Measurements from ENCODE around the gene KCNQ2.

KCNQ2 gene

GRCh38 chr20:63448031-63448430, 24.4 kb downstream of the KCNQ2 start:
- H3K9me3 ChIP-seq: no peaks in the 10 kb centered on the region
- DNase-seq: no peak
- no peaks in the 10 kb centered on the region for H3K36me3 ChIP-seq
- no peak for TF ChIP-seq CTCF (IDR thresholded peaks at IDR 0.05)
- peaks cover 0 to 85% of the 10 kb centered on the region in 2 donors for H3K27me3 ChIP-seq
- no peak overlapping the region for H3K4me3 ChIP-seq
- no peak overlapping the region for H3K27ac ChIP-seq
- intact Hi-C loops (cut with DNase I; ENCODE audit: low total_unique reads): no loop called here
- H3K4me1 ChIP-seq: peaks cover 0 to under 1% (median 0%) of the 10 kb centered on the region in 4 donors

- no peak for TF ChIP-seq CTCF (IDR thresholded peaks at IDR 0.05)
- no peak overlapping the region for H3K4me3 ChIP-seq
- intact Hi-C loops (cut with DNase I; ENCODE audit: low total_unique reads): no loop called here
- no peak overlapping the region for H3K27ac ChIP-seq
- no peak for DNase-seq
- H3K36me3 ChIP-seq: no peaks in the 10 kb centered on the region
- peaks cover 0 to 78% of the 10 kb centered on the region in 2 donors for H3K27me3 ChIP-seq
- no peaks in the 10 kb centered on the region for H3K4me1 ChIP-seq
- H3K9me3 ChIP-seq: no peaks in the 10 kb centered on the region
Observed at GRCh38 chr20:63447320-63447719, 25.1 kb downstream of the KCNQ2 start.

- TF ChIP-seq CTCF (IDR thresholded peaks at IDR 0.05): no peak
- Histone ChIP-seq H3K4me3 (no peak overlapping the region), H3K36me3 (no peaks in the 10 kb centered on the region), H3K9me3 (no peaks in the 10 kb centered on the region), H3K27me3 (peaks cover 0 to 77% of the 10 kb centered on the region in 2 donors), H3K4me1 (no peaks in the 10 kb centered on the region), H3K27ac (no peak overlapping the region)
- intact Hi-C loops (cut with DNase I; ENCODE audit: low total_unique reads): no loop called here
- no peak for DNase-seq
Observed at GRCh38 chr20:63446216-63447024, 26.0 kb downstream of the KCNQ2 start.

- no peaks in the 10 kb centered on the region for H3K4me1 ChIP-seq
- H3K36me3 ChIP-seq: no peaks in the 10 kb centered on the region
- intact Hi-C loops (cut with DNase I; ENCODE audit: low total_unique reads): no loop called here
- peaks cover 0 to 79% of the 10 kb centered on the region in 2 donors for H3K27me3 ChIP-seq
- no peak for DNase-seq
- no peak for TF ChIP-seq CTCF (IDR thresholded peaks at IDR 0.05)
- H3K4me3 ChIP-seq: no peak overlapping the region
- no peak overlapping the region for H3K27ac ChIP-seq
- H3K9me3 ChIP-seq: no peaks in the 10 kb centered on the region
Observed at GRCh38 chr20:63445075-63445734, 27.2 kb downstream of the KCNQ2 start.

- Histone ChIP-seq H3K9me3 (no peaks in the 10 kb centered on the region), H3K27me3 (peaks cover 0 to 79% of the 10 kb centered on the region in 2 donors), H3K36me3 (no peaks in the 10 kb centered on the region), H3K27ac (no peak overlapping the region), H3K4me1 (no peaks in the 10 kb centered on the region), H3K4me3 (no peak overlapping the region)
- DNase-seq: no peak
- no peak for TF ChIP-seq CTCF (IDR thresholded peaks at IDR 0.05)
- intact Hi-C loops (cut with DNase I; ENCODE audit: low total_unique reads): no loop called here
Observed at GRCh38 chr20:63444548-63444947, 27.9 kb downstream of the KCNQ2 start.
